Thyroid gland (tissue), 4 donors: Measurements from ENCODE around the gene RHEX. TPM values are rescaled to one million over a fixed set of nuclear protein-coding genes. Genes with fewer than 3 reads are reported as not detected.

Source experiments
- DNase-seq, 2 donors: peaks; one replicate each; pipeline ENCODE4 v3.0.0-alpha.2; 2019
- H3K27ac ChIP-seq, 3 donors: fragments of 200-600 bp; sonication (generic); 1 replicate in 2 of 3; 2 replicates in 1 of 3; pipeline ENCODE4 v1.5.1; 2016 to 2019; ENCODE audit warnings: mild to moderate bottlenecking in 1 of 3, moderate library complexity in 1 of 3
- H3K27me3 ChIP-seq: fragments of 200-600 bp; sonication (generic); one replicate; pipeline ENCODE4 v1.5.1; 2019
- H3K36me3 ChIP-seq, 2 donors: fragments of 200-600 bp; sonication (generic); one replicate each; pipeline ENCODE4 v1.5.1; 2016 to 2019
- H3K4me1 ChIP-seq, 2 donors: fragments of 200-600 bp; sonication (generic); one replicate each; pipeline ENCODE4 v1.5.1; 2017 to 2019
- H3K4me3 ChIP-seq, 3 donors: fragments of 200-600 bp; sonication (generic); replicated peaks in 1 of 3; 1 replicate in 2 of 3; 2 replicates in 1 of 3; pipeline ENCODE4 v1.5.1; 2016; ENCODE audit warnings: mild to moderate bottlenecking in 1 of 3
- H3K9me3 ChIP-seq: fragments of 200-600 bp; sonication (generic); one replicate; pipeline ENCODE4 v1.5.1; 2017
- POLR2A ChIP-seq, 2 donors: fragments of 450-650 bp; IDR thresholded peaks; one replicate each; pipeline ENCODE4 v1.6.1; 2017; ENCODE audit warnings: antibody characterized with exemption in 2 of 2, mild to moderate bottlenecking in 2 of 2, moderate library complexity in 1 of 2
- WGBS, 2 donors: methylation state at CpG; one replicate each; pipeline ENCODE4 v1.1.5; 2017; 5-methylcytosine and 5-hydroxymethylcytosine counted together
- intact Hi-C: fragments of 100-400 bp; cut with DNase I; formaldehyde crosslinking; loops from one replicate; pipeline ENCODE4 v1.15.1; 2023
- total RNA-seq, 4 donors: library from RNA; depleted of rRNA; stranded (reverse); fragments of >200 nt; gene quantifications; one replicate each; pipeline ENCODE4 v1.2.3, GENCODE V29; 2016
- TF ChIP-seq, protein P1 (sequence below), 6 experiments: fragments of 200-600 bp in 3 of 6; fragments of 450-650 bp in 3 of 6; sonication (generic) in 3 of 6; IDR thresholded peaks; one replicate each; pipeline ENCODE4 v1.5.1; 2016 to 2019; ENCODE audit warnings: antibody characterized with exemption in 6 of 6, mild to moderate bottlenecking in 2 of 6, inconsistent platforms in 1 of 6, moderate library complexity in 1 of 6

Gene RHEX
- total RNA-seq, 4 donors from 2014 or later, result 1.2 to 1.7 (median 1.6) TPM

DNA sequence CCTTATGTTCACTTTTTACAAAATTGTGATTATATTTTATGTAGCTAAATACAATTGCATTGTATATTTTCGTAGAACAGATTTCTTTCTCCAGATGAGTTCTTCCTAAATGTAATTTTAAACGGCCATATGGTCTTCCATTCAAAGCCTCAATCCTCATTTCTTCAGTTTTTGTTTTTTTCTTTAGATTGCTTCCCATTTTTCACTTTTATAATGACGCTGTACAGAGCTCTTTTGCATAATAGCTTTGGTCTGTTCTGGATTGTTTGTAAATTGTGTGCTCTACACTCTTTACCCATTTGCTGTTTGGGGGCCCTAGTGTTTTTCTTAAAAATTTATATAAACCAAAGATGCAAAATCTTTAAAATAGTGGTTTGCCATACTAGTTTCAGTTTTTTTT lies 36.4 kb downstream of the RHEX start:
- no peak for DNase-seq

DNA sequence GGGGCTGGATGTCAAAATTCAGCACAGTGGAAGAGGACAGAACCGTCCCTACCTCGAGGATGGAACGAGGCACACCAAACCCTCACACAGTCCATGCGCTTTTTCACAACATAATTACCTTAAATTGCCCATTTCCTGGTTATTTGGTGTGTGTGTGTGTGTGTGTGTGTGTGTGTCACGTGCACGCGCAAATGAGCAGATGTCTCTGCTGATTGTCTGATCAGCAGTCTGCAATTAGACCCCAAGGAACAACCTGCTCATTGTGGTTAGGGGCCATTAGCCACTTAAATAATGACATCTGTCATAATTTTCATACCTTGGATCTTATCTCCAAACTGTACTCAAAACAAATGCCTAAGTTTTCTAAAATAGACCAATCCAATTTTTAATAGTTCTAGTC lies 41.1 kb downstream of the RHEX start:
- peaks cover 0 to 2% of the 10 kb centered on the region in 2 donors for H3K4me1 ChIP-seq
- H3K9me3 ChIP-seq, result no peaks in the 10 kb centered on the region
- no peak overlapping the region for H3K27ac ChIP-seq
- intact Hi-C loops, result no loop called here
- TF ChIP-seq POLR2A (IDR thresholded peaks at IDR 0.05), result no peak
- TF ChIP-seq, protein P1, sequence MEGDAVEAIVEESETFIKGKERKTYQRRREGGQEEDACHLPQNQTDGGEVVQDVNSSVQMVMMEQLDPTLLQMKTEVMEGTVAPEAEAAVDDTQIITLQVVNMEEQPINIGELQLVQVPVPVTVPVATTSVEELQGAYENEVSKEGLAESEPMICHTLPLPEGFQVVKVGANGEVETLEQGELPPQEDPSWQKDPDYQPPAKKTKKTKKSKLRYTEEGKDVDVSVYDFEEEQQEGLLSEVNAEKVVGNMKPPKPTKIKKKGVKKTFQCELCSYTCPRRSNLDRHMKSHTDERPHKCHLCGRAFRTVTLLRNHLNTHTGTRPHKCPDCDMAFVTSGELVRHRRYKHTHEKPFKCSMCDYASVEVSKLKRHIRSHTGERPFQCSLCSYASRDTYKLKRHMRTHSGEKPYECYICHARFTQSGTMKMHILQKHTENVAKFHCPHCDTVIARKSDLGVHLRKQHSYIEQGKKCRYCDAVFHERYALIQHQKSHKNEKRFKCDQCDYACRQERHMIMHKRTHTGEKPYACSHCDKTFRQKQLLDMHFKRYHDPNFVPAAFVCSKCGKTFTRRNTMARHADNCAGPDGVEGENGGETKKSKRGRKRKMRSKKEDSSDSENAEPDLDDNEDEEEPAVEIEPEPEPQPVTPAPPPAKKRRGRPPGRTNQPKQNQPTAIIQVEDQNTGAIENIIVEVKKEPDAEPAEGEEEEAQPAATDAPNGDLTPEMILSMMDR (IDR thresholded peaks at IDR 0.05), result no peak
- H3K4me3 ChIP-seq, result no peak overlapping the region
- no peaks in the 10 kb centered on the region for H3K36me3 ChIP-seq
- DNase-seq, result no peak
- WGBS, 2 donors, result 72 to 80% methylated on average over 7 of the region's 7 CpGs
- no peaks in the 10 kb centered on the region for H3K27me3 ChIP-seq

More for the DNA sequence above, 36.4 kb downstream of the RHEX start:
- Histone ChIP-seq H3K36me3 (no peaks in the 10 kb centered on the region), H3K4me3 (no peak overlapping the region), H3K4me1 (no peaks in the 10 kb centered on the region), H3K27me3 (no peaks in the 10 kb centered on the region), H3K9me3 (no peaks in the 10 kb centered on the region), H3K27ac (no peak overlapping the region)
- 79 to 91% methylated on average over 3 of the region's 3 CpGs for WGBS, 2 donors
- no peak for TF ChIP-seq POLR2A (IDR thresholded peaks at IDR 0.05)
- TF ChIP-seq, protein P1 (IDR thresholded peaks at IDR 0.05), result no peak
- intact Hi-C loops, result no loop called here

DNA sequence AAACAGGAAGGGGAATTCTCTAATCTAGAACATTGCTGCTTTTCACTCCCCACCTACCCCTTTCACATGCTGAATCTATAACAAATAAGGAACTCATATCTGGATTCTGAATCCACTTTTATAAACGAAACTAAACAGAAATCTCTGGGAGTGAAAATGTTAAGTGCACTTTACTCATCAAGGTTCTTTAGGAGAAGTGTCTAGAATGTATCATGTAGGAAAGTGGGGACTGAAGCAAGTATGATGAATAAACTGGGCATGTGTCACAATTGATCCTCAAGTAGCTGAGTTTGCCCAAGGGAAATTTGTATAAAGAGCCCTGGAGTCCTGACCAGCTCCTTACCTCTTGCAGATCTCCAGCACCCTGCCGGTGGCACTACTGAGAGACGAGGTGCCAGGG lies 44.4 kb downstream of the RHEX start:
- DNase-seq, result no peak
- H3K4me3 ChIP-seq, result no peak overlapping the region
- H3K4me1 ChIP-seq, result peaks cover 0 to 2% of the 10 kb centered on the region in 2 donors
- no peak for TF ChIP-seq POLR2A (IDR thresholded peaks at IDR 0.05)
- TF ChIP-seq, protein P1 (IDR thresholded peaks at IDR 0.05), result no peak
- H3K27me3 ChIP-seq, result no peaks in the 10 kb centered on the region
- H3K9me3 ChIP-seq, result no peaks in the 10 kb centered on the region
- no peak overlapping the region for H3K27ac ChIP-seq
- 69 to 75% methylated on average over 3 of the region's 3 CpGs for WGBS, 2 donors
- H3K36me3 ChIP-seq, result no peaks in the 10 kb centered on the region
- intact Hi-C loops, result no loop called here

DNA sequence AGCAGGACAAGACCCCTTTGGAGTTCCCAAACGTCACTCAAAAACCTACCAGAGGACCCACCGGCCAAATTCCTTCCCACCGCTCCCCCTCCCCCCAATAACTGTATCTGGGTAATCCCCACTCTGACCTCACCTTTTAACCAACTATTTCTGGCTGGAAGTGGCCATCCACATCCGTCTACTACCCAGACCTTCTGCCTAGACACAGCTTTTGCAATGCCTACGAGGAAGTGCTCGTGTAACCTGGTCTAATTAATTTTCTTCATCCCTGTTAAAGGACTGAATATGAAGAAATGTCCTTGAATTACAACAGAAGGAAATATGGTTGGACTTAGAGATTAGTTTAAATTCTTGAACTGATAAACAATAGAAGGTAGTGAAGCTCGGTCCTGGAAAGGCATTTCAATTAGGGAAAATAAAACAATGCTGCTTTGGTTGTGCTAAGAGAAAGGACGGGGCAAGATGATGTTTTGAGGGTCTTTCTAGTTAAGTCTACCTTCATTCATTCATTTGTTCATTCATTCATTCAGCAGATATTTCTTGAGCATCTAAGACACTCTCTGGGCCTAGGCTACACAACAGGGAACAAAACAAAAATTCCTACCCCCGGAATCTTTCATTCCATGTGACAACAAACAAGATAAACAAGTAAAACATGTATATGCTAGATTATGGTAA lies 45.4 kb downstream of the RHEX start:
- no peak for DNase-seq
- 91 to 94% methylated on average over 9 of the region's 9 CpGs for WGBS, 2 donors
- H3K4me1 ChIP-seq, result peaks cover 0 to 2% of the 10 kb centered on the region in 2 donors

More for the DNA sequence above, 45.4 kb downstream of the RHEX start:
- Histone ChIP-seq H3K36me3 (no peaks in the 10 kb centered on the region), H3K27me3 (no peaks in the 10 kb centered on the region), H3K4me3 (no peak overlapping the region), H3K27ac (no peak overlapping the region), H3K9me3 (no peaks in the 10 kb centered on the region)
- intact Hi-C loops, result no loop called here
- no peak for TF ChIP-seq POLR2A (IDR thresholded peaks at IDR 0.05)
- TF ChIP-seq, protein P1 (IDR thresholded peaks at IDR 0.05), result no peak
